Activated T-helper 1 cell treated with anti-CD3 and anti-CD28 coated beads, Interleukin-12 subunit alpha, Interleukin-12 subunit beta, Interleukin-2, Interleukin-4 antibody, amounts not matched to agents 30 ng/mL and 10 ng/mL and 1 ng/mL, durations not matched to agents 14 hours and 24 hours and 36 hours (primary cell): ENCODE results near the gene TMEM131. TPM values are rescaled to one million over a fixed set of nuclear protein-coding genes. Genes with fewer than 3 reads are reported as not detected.
"Not testable (repeated sequence)": the region's sequence is repeated elsewhere in the genome, so short reads cannot be mapped to it uniquely, and the experiment has no call there.

Experiments used
- DNase-seq: peaks from one replicate; pipeline ENCODE4 v3.0.0; 2021; ENCODE audit warnings: low spot score
- H3K27ac Mint-ChIP-seq: one replicate; pipeline ENCODE4 v1.8.0; 2021; ENCODE audit warnings: mild to moderate bottlenecking, mixed read lengths
- H3K27me3 Mint-ChIP-seq: one replicate; pipeline ENCODE4 v1.8.0; 2022; ENCODE audit warnings: mild to moderate bottlenecking, moderate library complexity, mixed read lengths; ENCODE audit not compliant: insufficient read depth
- H3K36me3 Mint-ChIP-seq: one replicate; pipeline ENCODE4 v1.8.0; 2021; ENCODE audit warnings: low read depth, mixed read lengths
- H3K4me1 Mint-ChIP-seq: one replicate; pipeline ENCODE4 v1.8.0; 2021; ENCODE audit warnings: low read depth, mixed read lengths
- H3K4me3 Mint-ChIP-seq: one replicate; pipeline ENCODE4 v1.8.0; 2021; ENCODE audit warnings: mild to moderate bottlenecking, moderate library complexity, mixed read lengths
- H3K9me3 Mint-ChIP-seq: one replicate; pipeline ENCODE4 v1.8.0; 2021; ENCODE audit warnings: mixed read lengths
- intact Hi-C: fragments of 100-400 bp; cut with micrococcal nuclease; formaldehyde crosslinking; loops from one replicate; pipeline ENCODE4 v1.15.1; 2024
- total RNA-seq: library from RNA; stranded (reverse); gene quantifications from 2 replicates; pipeline ENCODE4 v1.2.3, GENCODE V29; 2022

Gene TMEM131
- total RNA-seq, 1 donor from 2014 or later, result 36.5 TPM

GRCh38 chr2:98028931-98029717 lies 33.4 kb upstream of the TMEM131 start:
- Mint-ChIP-seq H3K36me3 (no peaks in the 10 kb centered on the region), H3K9me3 (no peaks in the 10 kb centered on the region), H3K27ac (no peak overlapping the region), H3K4me1 (peaks cover 25% of the 10 kb centered on the region), H3K4me3 (no peak overlapping the region), H3K27me3 (no peaks in the 10 kb centered on the region)
- DNase-seq, result no peak
- intact Hi-C loops, result no loop called here

DNA sequence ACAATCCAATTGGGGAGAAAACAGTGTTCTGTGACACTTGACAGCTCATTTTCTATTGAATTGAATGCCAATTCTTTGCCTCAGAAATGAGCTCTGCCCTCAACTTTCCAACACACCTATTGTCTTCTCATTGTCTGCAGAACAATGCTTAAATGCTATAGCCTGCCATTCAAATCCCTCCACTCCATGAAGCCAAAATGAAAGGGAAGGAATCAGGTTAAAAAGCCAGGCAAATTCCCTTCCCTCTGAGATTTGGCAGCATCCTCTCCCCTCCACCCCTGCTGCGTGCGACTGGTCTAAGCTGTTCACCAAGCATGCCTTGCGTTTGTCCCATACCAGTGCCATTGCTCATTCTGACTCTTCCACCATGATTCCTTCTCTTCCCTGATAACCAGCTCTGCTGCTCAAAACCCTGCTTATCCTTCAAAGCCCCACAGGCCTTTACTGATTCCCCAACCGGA lies 32.4 kb upstream of the TMEM131 start:
- intact Hi-C loops, result no loop called here
- H3K36me3 Mint-ChIP-seq, result no peaks in the 10 kb centered on the region
- H3K4me3 Mint-ChIP-seq, result no peak overlapping the region
- no peak for DNase-seq
- H3K9me3 Mint-ChIP-seq, result no peaks in the 10 kb centered on the region
- no peak overlapping the region for H3K27ac Mint-ChIP-seq
- H3K4me1 Mint-ChIP-seq, result peaks cover 25% of the 10 kb centered on the region
- H3K27me3 Mint-ChIP-seq, result no peaks in the 10 kb centered on the region

DNA sequence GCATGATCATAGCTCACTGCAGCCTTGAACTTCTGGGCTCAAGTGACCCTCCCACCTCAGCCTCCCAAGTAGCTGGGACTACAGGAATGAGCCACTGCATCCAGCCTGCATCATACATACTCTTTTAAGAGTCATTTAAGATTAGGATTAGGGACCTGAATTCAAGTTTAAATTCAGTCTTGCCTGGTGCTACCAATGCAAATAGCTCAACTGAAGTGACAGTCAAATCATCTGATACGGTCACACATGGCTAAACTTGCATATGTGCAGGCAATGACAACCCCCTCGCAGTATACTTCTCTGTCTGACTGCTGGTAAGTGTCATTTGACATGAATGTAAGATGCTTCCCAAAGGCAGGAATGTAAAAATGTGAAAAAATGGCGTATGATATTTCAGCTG lies 31.8 kb upstream of the TMEM131 start:
- intact Hi-C loops, result loop anchor here (1.0 kb wide), 1 partner anchor 15 kb away; no protein-coding TSS in a partner anchor
- Mint-ChIP-seq H3K9me3 (no peaks in the 10 kb centered on the region), H3K4me1 (peaks cover 25% of the 10 kb centered on the region), H3K36me3 (no peaks in the 10 kb centered on the region), H3K27me3 (no peaks in the 10 kb centered on the region), H3K4me3 (no peak overlapping the region), H3K27ac (no peak overlapping the region)
- DNase-seq, result no peak

DNA sequence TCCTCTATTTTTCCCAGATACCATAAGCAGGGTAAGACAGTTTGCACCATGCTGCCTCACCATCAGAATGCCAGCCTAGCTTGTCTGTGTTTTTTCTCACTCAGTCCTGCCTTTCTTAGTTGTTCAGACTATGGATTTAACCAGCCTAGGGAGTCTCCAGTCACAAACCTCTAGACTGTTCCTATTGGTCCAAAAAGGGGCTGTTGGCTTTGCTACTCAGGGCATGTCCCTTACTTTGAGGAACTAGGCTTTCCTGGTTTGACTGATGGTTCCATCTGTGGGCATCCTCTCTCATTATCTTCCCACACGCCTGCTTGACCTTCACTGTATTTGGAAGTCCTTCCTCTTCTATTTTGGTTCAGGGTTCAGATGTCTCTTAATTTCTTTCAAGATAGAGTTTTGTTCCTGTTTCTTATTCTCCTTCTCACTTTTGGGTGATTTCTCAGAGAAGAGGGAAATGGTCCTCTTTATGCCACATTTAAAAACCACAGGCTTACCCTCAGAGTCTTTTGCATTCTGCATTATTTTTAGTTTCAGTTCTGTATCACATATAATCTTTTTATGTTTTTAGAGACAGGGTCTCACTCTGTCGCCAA lies 31.3 kb upstream of the TMEM131 start:
- Mint-ChIP-seq H3K4me1 (peaks cover 25% of the 10 kb centered on the region), H3K9me3 (no peaks in the 10 kb centered on the region), H3K27me3 (peaks cover 2% of the 10 kb centered on the region), H3K4me3 (peak overlapping the region; percentile 31), H3K27ac (peak overlapping the region; percentile 42), H3K36me3 (no peaks in the 10 kb centered on the region)
- no peak for DNase-seq
- intact Hi-C loops, result loop anchor here (1.0 kb wide), 1 partner anchor 15 kb away; no protein-coding TSS in a partner anchor

GRCh38 chr2:98026292-98026691 lies 30.5 kb upstream of the TMEM131 start:
- intact Hi-C loops, result no loop called here
- no peak for DNase-seq
- no peaks in the 10 kb centered on the region for H3K9me3 Mint-ChIP-seq
- peaks cover 25% of the 10 kb centered on the region for H3K4me1 Mint-ChIP-seq
- H3K27ac Mint-ChIP-seq, result no peak overlapping the region
- H3K36me3 Mint-ChIP-seq, result no peaks in the 10 kb centered on the region
- peaks cover 2% of the 10 kb centered on the region for H3K27me3 Mint-ChIP-seq
- peak overlapping the region; percentile 5 for H3K4me3 Mint-ChIP-seq

DNA sequence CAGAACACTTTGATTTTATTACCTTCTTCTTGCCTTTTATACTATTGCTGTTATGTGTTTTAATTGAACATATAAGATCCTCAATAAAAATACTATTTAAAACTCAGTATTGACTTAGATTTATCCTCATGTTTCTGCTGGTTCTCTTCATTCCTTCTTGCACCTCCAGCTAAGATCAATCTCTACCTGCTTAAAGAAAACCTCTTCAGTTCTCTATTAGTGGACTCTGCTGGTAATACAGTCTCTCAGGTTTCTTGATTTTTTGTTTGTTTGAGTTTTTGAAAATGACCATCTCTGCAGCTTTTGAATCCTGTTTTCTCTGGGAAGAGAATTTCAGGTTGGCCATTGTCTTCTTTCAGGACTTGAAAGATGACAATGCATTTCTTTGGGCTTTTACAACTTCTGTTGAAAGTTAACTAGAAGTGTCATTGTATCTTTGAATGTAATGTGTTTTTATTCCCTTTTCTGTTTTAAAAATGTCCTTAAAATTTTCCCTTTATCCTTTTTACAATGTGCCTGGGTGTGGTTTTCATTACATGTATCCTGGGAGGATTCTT lies 29.8 kb upstream of the TMEM131 start:
- no peak overlapping the region for H3K27ac Mint-ChIP-seq
- H3K9me3 Mint-ChIP-seq, result no peaks in the 10 kb centered on the region
- H3K4me3 Mint-ChIP-seq, result no peak overlapping the region
- no peak for DNase-seq
- peaks cover 2% of the 10 kb centered on the region for H3K27me3 Mint-ChIP-seq
- H3K4me1 Mint-ChIP-seq, result peaks cover 25% of the 10 kb centered on the region
- intact Hi-C loops, result no loop called here
- H3K36me3 Mint-ChIP-seq, result no peaks in the 10 kb centered on the region

DNA sequence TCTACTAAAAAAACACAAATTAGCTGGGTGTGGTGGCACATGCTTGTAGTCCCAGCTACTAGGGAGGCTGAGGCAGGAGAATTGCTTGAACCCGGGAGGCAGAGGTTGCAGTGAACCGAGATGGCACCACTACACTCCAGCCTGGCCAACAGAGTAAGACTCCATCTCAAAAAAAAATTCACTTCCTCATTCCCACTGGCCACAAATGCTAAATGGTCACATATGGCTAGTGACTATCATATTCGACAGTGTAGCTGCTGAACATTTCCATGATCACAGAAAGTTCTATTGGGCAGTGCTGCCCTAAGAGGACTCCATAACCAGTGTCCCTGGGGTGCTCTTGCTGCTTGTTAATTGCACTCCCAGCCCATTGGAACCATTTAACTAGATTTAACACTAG lies 26.3 kb upstream of the TMEM131 start:
- H3K4me1 Mint-ChIP-seq, result peaks cover 16% of the 10 kb centered on the region
- H3K27me3 Mint-ChIP-seq, H3K9me3 Mint-ChIP-seq, H3K27ac Mint-ChIP-seq, DNase-seq, H3K36me3 Mint-ChIP-seq, intact Hi-C loops, H3K4me3 Mint-ChIP-seq: not testable (repeated sequence)

- H3K9me3 Mint-ChIP-seq, result no peaks in the 10 kb centered on the region
- H3K27me3 Mint-ChIP-seq, result peaks cover 2% of the 10 kb centered on the region
- intact Hi-C loops, result no loop called here
Measured at GRCh38 chr2:98020992-98021713, 25.4 kb upstream of the TMEM131 start.

GRCh38 chr2:98020516-98020915 lies 24.8 kb upstream of the TMEM131 start:
- H3K9me3 Mint-ChIP-seq, result no peaks in the 10 kb centered on the region
- no peak overlapping the region for H3K4me3 Mint-ChIP-seq
- peaks cover 2% of the 10 kb centered on the region for H3K4me1 Mint-ChIP-seq
- H3K27ac Mint-ChIP-seq, result no peak overlapping the region
- no peak for DNase-seq
- peaks cover 2% of the 10 kb centered on the region for H3K27me3 Mint-ChIP-seq
- no peaks in the 10 kb centered on the region for H3K36me3 Mint-ChIP-seq
- intact Hi-C loops, result no loop called here

More at GRCh38 chr2:98020992-98021713, 25.4 kb upstream of the TMEM131 start:
- Mint-ChIP-seq H3K4me3 (no peak overlapping the region), H3K4me1 (peaks cover 7% of the 10 kb centered on the region), H3K36me3 (no peaks in the 10 kb centered on the region), H3K27ac (no peak overlapping the region)
- DNase-seq, result no peak

DNA sequence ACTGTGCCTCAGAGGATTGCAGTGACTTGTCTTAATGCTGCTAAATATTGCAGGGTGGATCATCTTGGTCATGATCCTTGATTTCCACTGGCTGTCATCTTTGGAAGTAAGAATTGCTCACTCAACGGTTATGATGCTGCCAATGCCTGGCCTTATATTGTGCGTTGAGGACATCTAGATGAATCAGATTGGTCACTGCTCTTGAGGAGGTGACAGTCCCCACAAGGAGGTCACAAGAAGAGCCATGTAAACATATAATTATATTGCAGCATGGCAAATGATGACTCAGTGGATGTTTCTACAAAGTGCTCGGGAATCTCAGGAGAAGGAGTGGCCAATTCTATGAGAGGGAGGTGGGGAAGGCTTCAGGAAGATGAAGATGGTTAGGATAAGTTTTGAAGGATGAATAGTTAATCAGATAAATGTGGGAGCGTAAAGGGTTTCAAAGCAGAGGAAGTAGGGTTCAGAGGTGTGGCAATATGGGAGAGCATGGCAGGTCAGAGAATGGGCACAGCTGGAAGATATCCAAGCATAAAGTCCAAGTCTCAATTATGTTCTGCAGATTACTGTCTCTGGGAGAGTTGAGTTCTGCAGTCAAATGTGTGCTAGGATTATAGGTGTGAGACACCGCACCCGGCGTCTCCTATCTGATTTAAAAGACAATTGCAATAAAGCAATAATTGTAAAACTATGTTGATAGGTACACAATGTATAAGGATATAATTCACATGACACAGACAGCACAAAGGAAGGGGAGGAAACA lies 21.3 kb upstream of the TMEM131 start:
- intact Hi-C loops, result no loop called here
- H3K4me3 Mint-ChIP-seq, result no peak overlapping the region
- H3K36me3 Mint-ChIP-seq, result no peaks in the 10 kb centered on the region
- no peak overlapping the region for H3K27ac Mint-ChIP-seq
- no peak for DNase-seq
- peaks cover 23% of the 10 kb centered on the region for H3K4me1 Mint-ChIP-seq
- H3K9me3 Mint-ChIP-seq, result no peaks in the 10 kb centered on the region
- peaks cover under 1% of the 10 kb centered on the region for H3K27me3 Mint-ChIP-seq

- no peaks in the 10 kb centered on the region for H3K27me3 Mint-ChIP-seq
- DNase-seq, result no peak
- H3K9me3 Mint-ChIP-seq, result no peaks in the 10 kb centered on the region
- intact Hi-C loops, result no loop called here
- no peak overlapping the region for H3K4me3 Mint-ChIP-seq
- peaks cover 34% of the 10 kb centered on the region for H3K4me1 Mint-ChIP-seq
- H3K36me3 Mint-ChIP-seq, result no peaks in the 10 kb centered on the region
- H3K27ac Mint-ChIP-seq, result no peak overlapping the region
Measured at GRCh38 chr2:98015671-98016070, 19.9 kb upstream of the TMEM131 start.

- H3K27me3 Mint-ChIP-seq, result no peaks in the 10 kb centered on the region
- no peaks in the 10 kb centered on the region for H3K36me3 Mint-ChIP-seq
- H3K9me3 Mint-ChIP-seq, result no peaks in the 10 kb centered on the region
- no peak overlapping the region for H3K4me3 Mint-ChIP-seq
- H3K27ac Mint-ChIP-seq, result no peak overlapping the region
- DNase-seq, result no peak
- H3K4me1 Mint-ChIP-seq, result peaks cover 34% of the 10 kb centered on the region
- intact Hi-C loops, result loop anchor here (5.0 kb wide), 2 partner anchors 207 to 423 kb away; no protein-coding TSS in a partner anchor
Measured at GRCh38 chr2:98014379-98014778, 18.6 kb upstream of the TMEM131 start.
